Midbrain (tissue), 1 donor: ENCODE results near the gene TOX3.

Experiments used
- DNase-seq: peaks from one replicate; lab custom pipeline; 2025; lab: John Stamatoyannopoulos, UW

Gene TOX3

GRCh38 chr16:52563767-52564611 lies 17.0 kb upstream of the TOX3 start:
- DNase-seq: no peak

- no peak for DNase-seq
These were observed 15.8 kb upstream of the TOX3 start for GRCh38 chr16:52562770-52563169.

GRCh38 chr16:52561910-52562741 lies 15.2 kb upstream of the TOX3 start:
- DNase-seq: no peak

GRCh38 chr16:52558448-52558847 lies 11.5 kb upstream of the TOX3 start:
- DNase-seq: no peak

- no peak for DNase-seq
These were observed 10.3 kb upstream of the TOX3 start for GRCh38 chr16:52557236-52557635.

- no peak for DNase-seq
These were observed 9.1 kb upstream of the TOX3 start for GRCh38 chr16:52556083-52556482.

GRCh38 chr16:52555572-52555971 lies 8.6 kb upstream of the TOX3 start:
- DNase-seq: no peak

- no peak for DNase-seq
These were observed 7.4 kb upstream of the TOX3 start for GRCh38 chr16:52554334-52554733.

- DNase-seq: no peak
These were observed 6.4 kb upstream of the TOX3 start for GRCh38 chr16:52553322-52553721.

- no peak for DNase-seq
These were observed 5.7 kb upstream of the TOX3 start for GRCh38 chr16:52552643-52553042.

GRCh38 chr16:52549011-52549692 lies 2.2 kb upstream of the TOX3 start:
- no peak for DNase-seq

GRCh38 chr16:52548261-52549010 lies 1.5 kb upstream of the TOX3 start:
- DNase-seq: no peak

- DNase-seq: no peak
These were observed 882 bp upstream of the TOX3 start for GRCh38 chr16:52547834-52548215.

- DNase-seq: no peak
These were observed 496 bp downstream of the TOX3 start for GRCh38 chr16:52546291-52547003.

GRCh38 chr16:52545898-52546266 lies 1.1 kb downstream of the TOX3 start:
- DNase-seq: no peak

- peak; percentile 15 for DNase-seq
These were observed 1.6 kb downstream of the TOX3 start for GRCh38 chr16:52545222-52545897.

- peak; percentile 10 for DNase-seq
These were observed 2.2 kb downstream of the TOX3 start for GRCh38 chr16:52544703-52545102.

GRCh38 chr16:52543654-52544053 lies 3.3 kb downstream of the TOX3 start:
- DNase-seq: no peak

GRCh38 chr16:52540910-52541309 lies 6.0 kb downstream of the TOX3 start:
- no peak for DNase-seq

GRCh38 chr16:52539191-52539590 lies 7.8 kb downstream of the TOX3 start:
- no peak for DNase-seq

- DNase-seq: no peak
These were observed 8.4 kb downstream of the TOX3 start for GRCh38 chr16:52538511-52538910.
